Measurements from ENCODE around the gene KCNA5.

Gene KCNA5

GRCh38 chr12:5063149-5063548 lies 19.5 kb downstream of the KCNA5 start:
- no peak for DNase-seq (ENCODE audit: low spot score)
- no peak for TF ChIP-seq CTCF (IDR thresholded peaks at IDR 0.05; ENCODE audit: extremely low read depth, missing control alignments)

GRCh38 chr12:5064913-5065490 lies 21.3 kb downstream of the KCNA5 start:
- TF ChIP-seq CTCF (IDR thresholded peaks at IDR 0.05; ENCODE audit: extremely low read depth, missing control alignments): no peak
- DNase-seq (ENCODE audit: low spot score): no peak

- no peak for DNase-seq (ENCODE audit: low spot score)
- no peak for TF ChIP-seq CTCF (IDR thresholded peaks at IDR 0.05; ENCODE audit: extremely low read depth, missing control alignments)
These were observed 22.6 kb downstream of the KCNA5 start for GRCh38 chr12:5066251-5066650.

GRCh38 chr12:5068126-5068525 lies 24.4 kb downstream of the KCNA5 start:
- TF ChIP-seq CTCF (IDR thresholded peaks at IDR 0.05; ENCODE audit: extremely low read depth, missing control alignments): no peak
- no peak for DNase-seq (ENCODE audit: low spot score)

GRCh38 chr12:5068619-5069018 lies 24.9 kb downstream of the KCNA5 start:
- no peak for TF ChIP-seq CTCF (IDR thresholded peaks at IDR 0.05; ENCODE audit: extremely low read depth, missing control alignments)
- DNase-seq (ENCODE audit: low spot score): no peak

GRCh38 chr12:5070090-5070489 lies 26.4 kb downstream of the KCNA5 start:
- no peak for DNase-seq (ENCODE audit: low spot score)
- no peak for TF ChIP-seq CTCF (IDR thresholded peaks at IDR 0.05; ENCODE audit: extremely low read depth, missing control alignments)

GRCh38 chr12:5071496-5071895 lies 27.8 kb downstream of the KCNA5 start:
- no peak for TF ChIP-seq CTCF (IDR thresholded peaks at IDR 0.05; ENCODE audit: extremely low read depth, missing control alignments)

More at GRCh38 chr12:5071496-5071895, 27.8 kb downstream of the KCNA5 start:
- DNase-seq (ENCODE audit: low spot score): no peak

All from GM20000 (cell line).